RWPE2 (cell line): Measurements from ENCODE around the gene MAP2K5.
A peak's percentile ranks its signal among the peaks of the same experiment; 100 is the strongest.

Experiments
- ATAC-seq: fragments of 200-7000 bp; cut with Tn5 transposase; 3 replicates; pipeline ENCODE4 v1.9.1; 2021; ENCODE audit warnings: low read depth
- DNase-seq: peaks from one replicate; pipeline ENCODE4 v3.0.0-alpha.2; 2020; ENCODE audit warnings: low spot score
- H3K27ac ChIP-seq: fragments of 450-650 bp; 2 replicates; pipeline ENCODE4 v1.5.1; 2017; ENCODE audit warnings: mild to moderate bottlenecking; ENCODE audit not compliant: poor library complexity, severe bottlenecking
- H3K27me3 ChIP-seq: fragments of 250-450 bp; sonication (Bioruptor Pico); 2 replicates; pipeline ENCODE4 v1.5.1; 2021; ENCODE audit warnings: mild to moderate bottlenecking, moderate library complexity; ENCODE audit not compliant: insufficient read depth, poor library complexity, severe bottlenecking
- H3K36me3 ChIP-seq: fragments of 250-450 bp; sonication (Bioruptor Pico); 2 replicates; pipeline ENCODE4 v1.5.1; 2020; ENCODE audit warnings: low read depth, mild to moderate bottlenecking, moderate library complexity
- H3K4me1 ChIP-seq: fragments of 250-450 bp; sonication (Bioruptor Pico); 2 replicates; pipeline ENCODE4 v1.5.1; 2021; ENCODE audit warnings: mild to moderate bottlenecking, moderate library complexity; ENCODE audit not compliant: insufficient read depth, poor library complexity, severe bottlenecking
- H3K4me3 ChIP-seq: fragments of 250-450 bp; sonication (Bioruptor Pico); 2 replicates; pipeline ENCODE4 v1.5.1; 2021; ENCODE audit warnings: mild to moderate bottlenecking, moderate library complexity; ENCODE audit not compliant: severe bottlenecking
- H3K9me3 ChIP-seq: fragments of 250-450 bp; sonication (Bioruptor Pico); 2 replicates; pipeline ENCODE4 v1.5.1; 2021; ENCODE audit warnings: mild to moderate bottlenecking, moderate library complexity; ENCODE audit not compliant: severe bottlenecking
- CTCF ChIP-seq: fragments of 450-650 bp; IDR thresholded peaks from one replicate; pipeline ENCODE4 v1.5.1; 2017; ENCODE audit warnings: mild to moderate bottlenecking, moderate library complexity; ENCODE audit not compliant: poor library complexity, severe bottlenecking

MAP2K5 gene

GRCh38 chr15:67852418-67852817 is 309.9 kb downstream of the MAP2K5 start:
- Histone ChIP-seq H3K9me3 (no peaks in the 10 kb centered on the region), H3K27me3 (no peaks in the 10 kb centered on the region), H3K27ac (no peak overlapping the region), H3K36me3 (no peaks in the 10 kb centered on the region), H3K4me1 (no peaks in the 10 kb centered on the region), H3K4me3 (no peak overlapping the region)
- TF ChIP-seq CTCF, result no peak
- ATAC-seq (no peak), DNase-seq (peak; percentile 49)

- ATAC-seq, result no peak
- TF ChIP-seq CTCF, result no peak
- no peak overlapping the region for H3K27ac ChIP-seq
- no peaks in the 10 kb centered on the region for H3K36me3 ChIP-seq
- H3K4me3 ChIP-seq, result no peak overlapping the region
- H3K9me3 ChIP-seq, result no peaks in the 10 kb centered on the region
- no peaks in the 10 kb centered on the region for H3K4me1 ChIP-seq
- DNase-seq, result peak; percentile 7
- no peaks in the 10 kb centered on the region for H3K27me3 ChIP-seq
Measured at GRCh38 chr15:67853454-67853853, 311.0 kb downstream of the MAP2K5 start.

- peak; percentile 24 for DNase-seq
- 0 out of 3 replicates have a peak, but pooled peaks have one; percentile 14 for ATAC-seq
- Histone ChIP-seq H3K4me1 (no peaks in the 10 kb centered on the region), H3K9me3 (no peaks in the 10 kb centered on the region), H3K27me3 (no peaks in the 10 kb centered on the region), H3K4me3 (no peak overlapping the region), H3K36me3 (no peaks in the 10 kb centered on the region), H3K27ac (no peak overlapping the region)
- TF ChIP-seq CTCF, result no peak
Measured at GRCh38 chr15:67854358-67854757, 311.9 kb downstream of the MAP2K5 start.

GRCh38 chr15:67855842-67856241 is 313.3 kb downstream of the MAP2K5 start:
- Histone ChIP-seq H3K36me3 (no peaks in the 10 kb centered on the region), H3K4me3 (no peak overlapping the region), H3K27ac (no peak overlapping the region), H3K9me3 (no peaks in the 10 kb centered on the region), H3K4me1 (no peaks in the 10 kb centered on the region), H3K27me3 (no peaks in the 10 kb centered on the region)
- DNase-seq (no peak), ATAC-seq (no peak)
- TF ChIP-seq CTCF, result no peak
